Measurements from ENCODE around the gene FOXA2.

Gene FOXA2

GRCh38 chr20:22536141-22536828 is 48.1 kb downstream of the FOXA2 start:
- DNase-seq = no peak

GRCh38 chr20:22535483-22535882 is 48.9 kb downstream of the FOXA2 start:
- DNase-seq = no peak

- no peak for DNase-seq
Observed at GRCh38 chr20:22533823-22534751, 50.3 kb downstream of the FOXA2 start.

GRCh38 chr20:22532598-22532997 is 51.8 kb downstream of the FOXA2 start:
- no peak for DNase-seq

GRCh38 chr20:22531756-22532155 is 52.6 kb downstream of the FOXA2 start:
- DNase-seq = no peak

- no peak for DNase-seq
Observed at GRCh38 chr20:22531056-22531615, 53.2 kb downstream of the FOXA2 start.
